Sciatic nerve (tissue), 1 donor: ENCODE results near the gene TMEM238. TPM values are rescaled to one million over a fixed set of nuclear protein-coding genes. Genes with fewer than 3 reads are reported as not detected.

ENCODE experiments used
- total RNA-seq: library from RNA; stranded (reverse); fragmentation: NEBNext Ultra II Directional; extraction: Animal tissue kit (Norgen Biotek cat#: 25700); gene quantifications from one replicate; pipeline ENCODE4 v1.2.1, GENCODE V29; 2021
- donor health status: DM: no; HTN: no; CAD: no.

Gene TMEM238
- total RNA-seq, 1 donor from 2014 or later, result 2.9 TPM

Other genes with a start within 250 kb of the TMEM238 start
- 1.4 TPM for gene TNNT1, start 235.1 kb downstream of the TMEM238 start, total RNA-seq
- gene TNNI3, start 226.6 kb downstream of the TMEM238 start, total RNA-seq, result not detected
- gene DNAAF3, start 217.7 kb downstream of the TMEM238 start, total RNA-seq, result 0.62 TPM
- gene SYT5, start 204.0 kb downstream of the TMEM238 start, total RNA-seq, result not detected
- gene PTPRH, start 174.8 kb downstream of the TMEM238 start, total RNA-seq, result 1.5 TPM
- 6.0 TPM for gene TMEM86B, start 155.5 kb downstream of the TMEM238 start, total RNA-seq
- 40.4 TPM for gene PPP6R1, start 125.3 kb downstream of the TMEM238 start, total RNA-seq
- 16.1 TPM for gene HSPBP1, start 104.2 kb downstream of the TMEM238 start, total RNA-seq
- gene BRSK1, start 100.3 kb downstream of the TMEM238 start, total RNA-seq, result 6.5 TPM
- 5.1 TPM for gene TMEM150B, start 59.0 kb downstream of the TMEM238 start, total RNA-seq
- gene KMT5C, start 44.4 kb downstream of the TMEM238 start, total RNA-seq, result 18.1 TPM
- gene COX6B2, start 29.6 kb downstream of the TMEM238 start, total RNA-seq, result 0.31 TPM
- not detected for gene GARIN5B, start 21.0 kb downstream of the TMEM238 start, total RNA-seq
- gene IL11, start 13.8 kb downstream of the TMEM238 start, total RNA-seq, result 0.45 TPM
- gene TMEM190, start 7.5 kb downstream of the TMEM238 start, total RNA-seq, result not detected
- 902 TPM for gene RPL28, start 1.6 kb upstream of the TMEM238 start, total RNA-seq
- 17.1 TPM for gene UBE2S, start 23.5 kb upstream of the TMEM238 start, total RNA-seq
- gene SHISA7, start 59.0 kb upstream of the TMEM238 start, total RNA-seq, result 9.0 TPM
- 35.7 TPM for gene ISOC2, start 77.3 kb upstream of the TMEM238 start, total RNA-seq
- gene C19orf85, start 80.5 kb upstream of the TMEM238 start, total RNA-seq, result not detected
- gene ZNF628, start 92.3 kb upstream of the TMEM238 start, total RNA-seq, result 9.0 TPM
- 11.5 TPM for gene NAT14, start 100.9 kb upstream of the TMEM238 start, total RNA-seq
- gene SSC5D, start 104.1 kb upstream of the TMEM238 start, total RNA-seq, result 13.5 TPM
- gene SBK2, start 152.8 kb upstream of the TMEM238 start, total RNA-seq, result not detected
- 0.53 TPM for gene SBK3, start 161.3 kb upstream of the TMEM238 start, total RNA-seq
- gene ZNF579, start 196.6 kb upstream of the TMEM238 start, total RNA-seq, result 14.3 TPM
- 11.7 TPM for gene FIZ1, start 215.2 kb upstream of the TMEM238 start, total RNA-seq
- 18.9 TPM for gene ZNF524, start 216.0 kb upstream of the TMEM238 start, total RNA-seq
- gene ZNF865, start 221.4 kb upstream of the TMEM238 start, total RNA-seq, result 15.9 TPM
- gene ZNF784, start 240.3 kb upstream of the TMEM238 start, total RNA-seq, result 4.0 TPM